CD14-positive monocyte (primary cell): Measurements from ENCODE around the gene ST6GALNAC3. TPM values are rescaled to one million over a fixed set of nuclear protein-coding genes. Genes with fewer than 3 reads are reported as not detected.

Experiments used
- DNase-seq, 3 donors: peaks; one replicate each; pipeline ENCODE4 v3.0.0-alpha.2; 2011 to 2022
- H2AFZ ChIP-seq: 2 replicates; pipeline ENCODE4 v1.6.0; 2012; ENCODE audit warnings: mild to moderate bottlenecking, low read depth, low read length, inconsistent platforms; ENCODE audit not compliant: insufficient read depth, poor library complexity, severe bottlenecking
- H3K27ac ChIP-seq, 2 donors: 1 replicate in 1 of 2; 2 replicates in 1 of 2; pipeline ENCODE4 v1.5.1; 2012 to 2013; ENCODE audit warnings: low read length in 2 of 2, control low read depth in 1 of 2, inconsistent platforms in 1 of 2, low read depth in 1 of 2, mild to moderate bottlenecking in 1 of 2
- H3K27me3 ChIP-seq, 2 donors: one replicate each; pipeline versions ENCODE4 v1.6.0 to v1.6.1; 2011 to 2013; ENCODE audit warnings: low read length in 2 of 2; ENCODE audit not compliant: control insufficient read depth in 2 of 2, insufficient read depth in 2 of 2
- H3K36me3 ChIP-seq, 2 donors: replicated peaks in 1 of 2; 1 replicate in 1 of 2; 2 replicates in 1 of 2; pipeline versions ENCODE4 v1.5.1 to v1.6.1; 2012 to 2013; ENCODE audit warnings: low read length in 2 of 2, control low read depth in 1 of 2, inconsistent platforms in 1 of 2, mild to moderate bottlenecking in 1 of 2; ENCODE audit not compliant: insufficient read depth in 2 of 2, control insufficient read depth in 1 of 2
- H3K4me1 ChIP-seq, 2 donors: 1 replicate in 1 of 2; 2 replicates in 1 of 2; pipeline versions ENCODE4 v1.5.1 to v1.6.1; 2012 to 2013; ENCODE audit warnings: low read length in 2 of 2, control low read depth in 1 of 2, inconsistent platforms in 1 of 2, mild to moderate bottlenecking in 1 of 2, moderate library complexity in 1 of 2; ENCODE audit not compliant: insufficient read depth in 2 of 2, control insufficient read depth in 1 of 2
- H3K4me2 ChIP-seq: replicated peaks from 2 replicates; pipeline ENCODE3; 2012; ENCODE audit warnings: low read length, moderate library complexity, mild to moderate bottlenecking; ENCODE audit not compliant: poor library complexity, severe bottlenecking; ENCODE audit errors: extremely low read depth
- H3K4me3 ChIP-seq, 3 experiments: fragments of 200-600 bp in 1 of 3; sonication (generic) in 1 of 3; replicated peaks in 1 of 3; 1 replicate in 2 of 3; 2 replicates in 1 of 3; pipeline ENCODE4 v1.5.1; 2011 to 2013; ENCODE audit warnings: low read length in 3 of 3, mild to moderate bottlenecking in 3 of 3, control low read depth in 2 of 3, low read depth in 2 of 3, inconsistent platforms in 1 of 3, moderate library complexity in 1 of 3
- H3K79me2 ChIP-seq: 2 replicates; pipeline ENCODE4 v1.6.0; 2012; ENCODE audit warnings: mild to moderate bottlenecking, control low read depth, inconsistent platforms, low read length, moderate library complexity; ENCODE audit not compliant: insufficient read depth
- H3K9ac ChIP-seq: 2 replicates; pipeline ENCODE4 v1.6.0; 2017; ENCODE audit warnings: low read length, mild to moderate bottlenecking; ENCODE audit not compliant: insufficient read depth, poor library complexity, severe bottlenecking
- H3K9me3 ChIP-seq, 2 donors: replicated peaks in 1 of 2; 1 replicate in 1 of 2; 2 replicates in 1 of 2; pipeline versions ENCODE4 v1.5.1 to v1.6.1; 2012 to 2013; ENCODE audit warnings: low read length in 2 of 2, control low read depth in 1 of 2; ENCODE audit not compliant: control insufficient read depth in 1 of 2, insufficient read depth in 1 of 2
- H4K20me1 ChIP-seq: 2 replicates; pipeline ENCODE4 v1.6.0; 2012; ENCODE audit warnings: mild to moderate bottlenecking, low read length, control low read depth, moderate library complexity; ENCODE audit not compliant: insufficient read depth
- H3K27ac Mint-ChIP-seq, 7 donors: one replicate each; pipeline ENCODE4 v1.8.0; 2020; ENCODE audit warnings: mild to moderate bottlenecking in 7 of 7, mixed read lengths in 7 of 7, moderate library complexity in 6 of 7, inconsistent platforms in 2 of 7
- H3K27me3 Mint-ChIP-seq, 3 donors: one replicate each; pipeline ENCODE4 v1.8.0; 2021 to 2022; ENCODE audit warnings: low read depth in 3 of 3, mild to moderate bottlenecking in 3 of 3, mixed read lengths in 3 of 3, moderate library complexity in 3 of 3, inconsistent platforms in 1 of 3
- H3K36me3 Mint-ChIP-seq, 2 donors: one replicate each; pipeline ENCODE4 v1.8.0; 2020; ENCODE audit warnings: mixed read lengths in 2 of 2, inconsistent platforms in 1 of 2, mild to moderate bottlenecking in 1 of 2
- H3K4me1 Mint-ChIP-seq: one replicate; pipeline ENCODE4 v1.8.0; 2020; ENCODE audit warnings: mild to moderate bottlenecking, mixed read lengths
- H3K4me3 Mint-ChIP-seq, 2 donors: one replicate each; pipeline ENCODE4 v1.8.0; 2020; ENCODE audit warnings: mild to moderate bottlenecking in 2 of 2, mixed read lengths in 2 of 2, moderate library complexity in 1 of 2
- H3K9me3 Mint-ChIP-seq, 7 donors: one replicate each; pipeline ENCODE4 v1.8.0; 2020 to 2022; ENCODE audit warnings: mixed read lengths in 7 of 7, mild to moderate bottlenecking in 6 of 7, moderate library complexity in 6 of 7, inconsistent platforms in 2 of 7
- WGBS: methylation state at CpG from one replicate; pipeline ENCODE4 v1.1.5; 2013; ENCODE audit warnings: missing lambda C conversion rate; ENCODE audit not compliant: insufficient coverage; 5-methylcytosine and 5-hydroxymethylcytosine counted together
- intact Hi-C, 2 donors: fragments of 100-400 bp; cut with micrococcal nuclease; formaldehyde crosslinking; loops; one replicate each; pipeline versions ENCODE4 v1.15.0 to v1.15.1; 2023
- polyA plus RNA-seq, 3 donors: library from polyadenylated mRNA; depleted of rRNA in 1 of 3; unstranded in 2 of 3; stranded (reverse) in 1 of 3; fragments of 300-500 nt in 2 of 3; fragments of >200 nt in 1 of 3; fragmentation: Illumina TruSeq in 2 of 3; gene quantifications; 1 replicate in 2 of 3; 2 replicates in 1 of 3; pipeline ENCODE4 v1.2.3, GENCODE V29; 2012 to 2021
- TF ChIP-seq, protein P1 (sequence below): fragments of 200-600 bp; IDR thresholded peaks from one replicate; pipeline ENCODE4 v1.8.0; 2022; ENCODE audit warnings: antibody characterized with exemption, mild to moderate bottlenecking

The ST6GALNAC3 gene
- polyA plus RNA-seq, 3 donors, result 6.5 to 9.2 (median 7.6) TPM

- TF ChIP-seq, protein P1, sequence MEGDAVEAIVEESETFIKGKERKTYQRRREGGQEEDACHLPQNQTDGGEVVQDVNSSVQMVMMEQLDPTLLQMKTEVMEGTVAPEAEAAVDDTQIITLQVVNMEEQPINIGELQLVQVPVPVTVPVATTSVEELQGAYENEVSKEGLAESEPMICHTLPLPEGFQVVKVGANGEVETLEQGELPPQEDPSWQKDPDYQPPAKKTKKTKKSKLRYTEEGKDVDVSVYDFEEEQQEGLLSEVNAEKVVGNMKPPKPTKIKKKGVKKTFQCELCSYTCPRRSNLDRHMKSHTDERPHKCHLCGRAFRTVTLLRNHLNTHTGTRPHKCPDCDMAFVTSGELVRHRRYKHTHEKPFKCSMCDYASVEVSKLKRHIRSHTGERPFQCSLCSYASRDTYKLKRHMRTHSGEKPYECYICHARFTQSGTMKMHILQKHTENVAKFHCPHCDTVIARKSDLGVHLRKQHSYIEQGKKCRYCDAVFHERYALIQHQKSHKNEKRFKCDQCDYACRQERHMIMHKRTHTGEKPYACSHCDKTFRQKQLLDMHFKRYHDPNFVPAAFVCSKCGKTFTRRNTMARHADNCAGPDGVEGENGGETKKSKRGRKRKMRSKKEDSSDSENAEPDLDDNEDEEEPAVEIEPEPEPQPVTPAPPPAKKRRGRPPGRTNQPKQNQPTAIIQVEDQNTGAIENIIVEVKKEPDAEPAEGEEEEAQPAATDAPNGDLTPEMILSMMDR, result no peak
- intact Hi-C loops, result no loop called here
- Mint-ChIP-seq H3K4me3 (no peak overlapping the region), H3K27ac (no peak overlapping the region), H3K36me3 (no peaks in the 10 kb centered on the region), H3K4me1 (no peaks in the 10 kb centered on the region), H3K9me3 (peaks cover 0 to 7% (median 3%) of the 10 kb centered on the region in 7 donors), H3K27me3 (peaks cover 0 to 3% (median 2%) of the 10 kb centered on the region in 3 donors)
- no peak for DNase-seq
- H4K20me1 ChIP-seq, result no peaks in the 10 kb centered on the region
- no peaks in the 10 kb centered on the region for H3K27me3 ChIP-seq
- H3K4me3 ChIP-seq, result no peak overlapping the region
- WGBS, result 91% methylated on average over 5 of the region's 8 CpGs
- H3K9ac ChIP-seq, result no peak overlapping the region
- H3K4me1 ChIP-seq, result no peaks in the 10 kb centered on the region
- no peaks in the 10 kb centered on the region for H3K36me3 ChIP-seq
- no peaks in the 10 kb centered on the region for H3K9me3 ChIP-seq
- H3K79me2 ChIP-seq, result no peaks in the 10 kb centered on the region
- no peak overlapping the region for H2AFZ ChIP-seq
- H3K27ac ChIP-seq, result no peak overlapping the region
- no peak overlapping the region for H3K4me2 ChIP-seq
These were observed 262.4 kb downstream of the ST6GALNAC3 start for GRCh38 chr1:76336931-76337371.

GRCh38 chr1:76337542-76338219 is 263.1 kb downstream of the ST6GALNAC3 start:
- DNase-seq, result no peak
- Mint-ChIP-seq H3K4me1 (no peaks in the 10 kb centered on the region), H3K36me3 (no peaks in the 10 kb centered on the region), H3K27me3 (peaks cover 0 to 3% (median 2%) of the 10 kb centered on the region in 3 donors), H3K27ac (no peak overlapping the region), H3K4me3 (no peak overlapping the region), H3K9me3 (peaks cover 0 to 10% (median 3%) of the 10 kb centered on the region in 7 donors)
- Histone ChIP-seq H3K27me3 (no peaks in the 10 kb centered on the region), H4K20me1 (no peaks in the 10 kb centered on the region), H3K9me3 (no peaks in the 10 kb centered on the region), H3K36me3 (no peaks in the 10 kb centered on the region), H3K79me2 (no peaks in the 10 kb centered on the region), H2AFZ (no peak overlapping the region), H3K27ac (no peak overlapping the region), H3K4me3 (no peak overlapping the region), H3K4me1 (no peaks in the 10 kb centered on the region), H3K9ac (no peak overlapping the region), H3K4me2 (no peak overlapping the region)
- TF ChIP-seq, protein P1, result no peak
- 97% methylated on average over 5 of the region's 7 CpGs for WGBS
- intact Hi-C loops, result no loop called here
